Liver (tissue), 9 donors: ENCODE results near the gene SMIM9. TPM values are rescaled to one million over a fixed set of nuclear protein-coding genes. Genes with fewer than 3 reads are reported as not detected.
"Not testable (repeated sequence)": the region's sequence is repeated elsewhere in the genome, so short reads cannot be mapped to it uniquely, and the experiment has no call there.

Experiments used
- DNase-seq: peaks from one replicate; pipeline ENCODE4 v3.0.0-alpha.2; 2017; ENCODE audit warnings: low spot score
- H3K27ac ChIP-seq, 2 donors: one replicate each; pipeline ENCODE4 v1.7.0; 2013; ENCODE audit warnings: inconsistent platforms in 2 of 2, low read length in 2 of 2, control low read depth in 1 of 2, low read depth in 1 of 2, mild to moderate bottlenecking in 1 of 2
- H3K27me3 ChIP-seq, 4 donors: one replicate each; pipeline versions ENCODE4 v1.6.1 to v1.7.0; 2013; ENCODE audit warnings: low read length in 3 of 4, inconsistent platforms in 1 of 4, mild to moderate bottlenecking in 1 of 4, moderate library complexity in 1 of 4; ENCODE audit not compliant: control insufficient read depth in 4 of 4, insufficient read depth in 4 of 4
- H3K36me3 ChIP-seq, 4 donors: one replicate each; pipeline versions ENCODE4 v1.6.1 to v1.7.0; 2013; ENCODE audit warnings: low read length in 3 of 4, mild to moderate bottlenecking in 3 of 4, low read depth in 1 of 4, moderate library complexity in 1 of 4; ENCODE audit not compliant: control insufficient read depth in 4 of 4, insufficient read depth in 3 of 4
- H3K4me1 ChIP-seq, 4 donors: one replicate each; pipeline versions ENCODE4 v1.6.1 to v1.7.0; 2013; ENCODE audit warnings: low read length in 3 of 4, mild to moderate bottlenecking in 3 of 4, moderate library complexity in 1 of 4; ENCODE audit not compliant: control insufficient read depth in 4 of 4, insufficient read depth in 4 of 4
- H3K4me3 ChIP-seq, 3 donors: one replicate each; pipeline versions ENCODE4 v1.6.1 to v1.7.0; 2013; ENCODE audit warnings: low read length in 3 of 3, control low read depth in 1 of 3, low read depth in 1 of 3, mild to moderate bottlenecking in 1 of 3
- H3K9ac ChIP-seq, 2 donors: one replicate each; pipeline ENCODE4 v1.7.0; 2013; ENCODE audit warnings: low read length in 2 of 2, mild to moderate bottlenecking in 2 of 2, moderate library complexity in 2 of 2, control low read depth in 1 of 2, low read depth in 1 of 2
- H3K9me3 ChIP-seq, 4 donors: one replicate each; pipeline versions ENCODE4 v1.6.1 to v1.7.0; 2013; ENCODE audit warnings: low read length in 3 of 4; ENCODE audit not compliant: control insufficient read depth in 4 of 4
- ATF3 ChIP-seq: IDR thresholded peaks from 2 replicates; pipeline ENCODE4 v1.6.1; 2016; ENCODE audit warnings: antibody characterized with exemption
- CTCF ChIP-seq: fragments of 150-350 bp; IDR thresholded peaks from 2 replicates; pipeline ENCODE4 v1.5.1; 2017; ENCODE audit warnings: improper control_type of control experiment, low read depth, low read length; ENCODE audit not compliant: missing input control
- EGR1 ChIP-seq, 2 donors: IDR thresholded peaks; 2 replicates each; pipeline ENCODE4 v1.6.1; 2016 to 2018; ENCODE audit warnings: antibody characterized with exemption in 2 of 2, low read depth in 2 of 2
- FOXA2 ChIP-seq: IDR thresholded peaks from 2 replicates; pipeline ENCODE4 v1.6.1; 2016; ENCODE audit warnings: antibody characterized with exemption
- GABPA ChIP-seq, 2 donors: IDR thresholded peaks in 1 of 2; conservative IDR thresholded peaks in 1 of 2; 2 replicates each; pipeline ENCODE4 v1.6.1; 2016; ENCODE audit warnings: antibody characterized with exemption in 2 of 2, mild to moderate bottlenecking in 1 of 2, moderate library complexity in 1 of 2
- HNF4A ChIP-seq, 2 donors: conservative IDR thresholded peaks; 2 replicates each; pipeline ENCODE4 v1.6.1; 2016; ENCODE audit warnings: antibody characterized with exemption in 2 of 2, mild to moderate bottlenecking in 2 of 2
- MAX ChIP-seq: IDR thresholded peaks from 2 replicates; pipeline ENCODE4 v1.6.1; 2016; ENCODE audit warnings: antibody characterized with exemption
- NR2F2 ChIP-seq: IDR thresholded peaks from 2 replicates; pipeline ENCODE4 v1.6.1; 2016; ENCODE audit warnings: antibody characterized with exemption
- RAD21 ChIP-seq, 2 donors: IDR thresholded peaks; 2 replicates each; pipeline ENCODE4 v1.6.1; 2016; ENCODE audit warnings: antibody characterized with exemption in 2 of 2, mild to moderate bottlenecking in 2 of 2
- REST ChIP-seq: IDR thresholded peaks from 2 replicates; pipeline ENCODE4 v1.6.1; 2016; ENCODE audit warnings: antibody characterized with exemption, mild to moderate bottlenecking
- RXRA ChIP-seq, 2 donors: IDR thresholded peaks; 2 replicates each; pipeline ENCODE4 v1.6.1; 2017 to 2018; ENCODE audit warnings: antibody characterized with exemption in 2 of 2, mild to moderate bottlenecking in 1 of 2
- SP1 ChIP-seq: IDR thresholded peaks from 2 replicates; pipeline ENCODE4 v1.6.1; 2018; ENCODE audit warnings: antibody characterized with exemption, mild to moderate bottlenecking
- TAF1 ChIP-seq: conservative IDR thresholded peaks from 2 replicates; pipeline ENCODE4 v1.6.1; 2016; ENCODE audit warnings: antibody characterized with exemption, mild to moderate bottlenecking
- YY1 ChIP-seq: IDR thresholded peaks from 2 replicates; pipeline ENCODE4 v1.6.1; 2016; ENCODE audit warnings: antibody characterized with exemption, mild to moderate bottlenecking
- WGBS: extraction: QIAGEN DNeasy Blood & Tissue Kit; methylation state at CpG from one replicate; pipeline ENCODE4 v1.1.7; 2013; 5-methylcytosine and 5-hydroxymethylcytosine counted together
- polyA plus RNA-seq, 2 donors: library from polyadenylated mRNA; stranded (reverse) in 1 of 2; unstranded in 1 of 2; fragments of 200-250 nt in 1 of 2; fragments of >200 nt in 1 of 2; fragmentation: Nextera tagmentation in 1 of 2; extraction: Ambion mirVana in 1 of 2; gene quantifications; one replicate each; pipeline versions ENCODE4 v1.2.1 to v1.2.3, GENCODE V29; 2013 to 2015
- total RNA-seq, 2 donors: library from RNA; depleted of rRNA; stranded (reverse); fragments of >200 nt; gene quantifications; one replicate each; pipeline ENCODE4 v1.2.3, GENCODE V29; 2014
- donor health status: healthy.
- donor health status: healthy.
- donor health status: healthy.
- donor health status: healthy.
- donor health status: healthy.

SMIM9 gene
- total and polyA plus RNA-seq, 4 donors = 0.50 TPM; not detected in 3

- no peaks in the 10 kb centered on the region for H3K36me3 ChIP-seq
- H3K4me3 ChIP-seq = no peak overlapping the region
- no peak overlapping the region for H3K27ac ChIP-seq
- no peak for TF ChIP-seq GABPA (IDR thresholded peaks at IDR 0.05 in 1 of 2, conservative IDR thresholded peaks at IDR 0.05 in 1 of 2)
- no peak for TF ChIP-seq MAX
- no peak for TF ChIP-seq NR2F2
- no peak for TF ChIP-seq EGR1 (IDR thresholded peaks at IDR 0.05; ENCODE audit: low read depth in 2 of 2)
- no peak for TF ChIP-seq REST
- TF ChIP-seq RAD21 (IDR thresholded peaks at IDR 0.05) = no peak
- no peak for TF ChIP-seq ATF3
- no peak for TF ChIP-seq FOXA2
- no peak for TF ChIP-seq RXRA (IDR thresholded peaks at IDR 0.05)
- no peak for TF ChIP-seq CTCF
- no peak for TF ChIP-seq TAF1
- H3K27me3 ChIP-seq = no peaks in the 10 kb centered on the region
- H3K9me3 ChIP-seq = no peaks in the 10 kb centered on the region
- 94% methylated on average over 7 of the region's 7 CpGs for WGBS
- no peaks in the 10 kb centered on the region for H3K4me1 ChIP-seq
- DNase-seq = no peak
- no peak overlapping the region for H3K9ac ChIP-seq
Measured at GRCh38 chrX:154819771-154820341, 14.6 kb downstream of the SMIM9 start.

- DNase-seq = no peak
- no peaks in the 10 kb centered on the region for H3K27me3 ChIP-seq
- TF ChIP-seq MAX = no peak
- no peak for TF ChIP-seq FOXA2
- no peak for TF ChIP-seq ATF3
- no peak for TF ChIP-seq SP1
- TF ChIP-seq YY1 = no peak
- no peak for TF ChIP-seq HNF4A (conservative IDR thresholded peaks at IDR 0.05)
- WGBS = 82% methylated on average over 11 of the region's 11 CpGs
- H3K4me1 ChIP-seq = no peaks in the 10 kb centered on the region
- no peak overlapping the region for H3K4me3 ChIP-seq
- H3K36me3 ChIP-seq = no peaks in the 10 kb centered on the region
- H3K27ac ChIP-seq = no peak overlapping the region
- no peak overlapping the region for H3K9ac ChIP-seq
- H3K9me3 ChIP-seq = no peaks in the 10 kb centered on the region
Measured at GRCh38 chrX:154818916-154819770, 15.3 kb downstream of the SMIM9 start.

- H3K9ac ChIP-seq, H3K9me3 ChIP-seq, H3K4me3 ChIP-seq, H3K27me3 ChIP-seq, H3K36me3 ChIP-seq, DNase-seq, H3K27ac ChIP-seq, H3K4me1 ChIP-seq: not testable (repeated sequence)
- 98% methylated on average over 19 of the region's 19 CpGs for WGBS
Measured at GRCh38 chrX:154817048-154817618, 17.3 kb downstream of the SMIM9 start.

GRCh38 chrX:154816326-154816898, 18.1 kb downstream of the SMIM9 start:
- not testable (repeated sequence) for H3K36me3 ChIP-seq, H3K27me3 ChIP-seq, DNase-seq, H3K4me1 ChIP-seq, H3K27ac ChIP-seq, H3K4me3 ChIP-seq, H3K9ac ChIP-seq, H3K9me3 ChIP-seq
- 94% methylated on average over 4 of the region's 4 CpGs for WGBS
